Heart left ventricle (tissue), 16 donors: ENCODE measurements around the gene FBXO17. TPM values are rescaled to one million over a fixed set of nuclear protein-coding genes. Genes with fewer than 3 reads are reported as not detected.
A peak's percentile ranks its signal among the peaks of the same experiment; 100 is the strongest.

ENCODE experiments used
- ATAC-seq, 4 donors: fragments of 200-7000 bp; cut with Tn5 transposase; one replicate each; pipeline ENCODE4 v1.9.1; 2020 to 2022; ENCODE audit warnings: moderate library complexity in 4 of 4, mild to moderate bottlenecking in 3 of 4, moderate number of reproducible peaks in 1 of 4
- DNase-seq, 5 donors: peaks; one replicate each; pipeline ENCODE4 v3.0.0-alpha.2; 2020
- H3K27ac ChIP-seq, 12 donors: fragments of 200-600 bp; sonication (generic) in 4 of 12; one replicate each; pipeline versions ENCODE4 v1.5.0 to v1.8.0; 2016 to 2022; ENCODE audit warnings: mild to moderate bottlenecking in 2 of 12
- H3K27me3 ChIP-seq, 9 donors: fragments of 200-600 bp; sonication (generic) in 2 of 9; one replicate each; pipeline versions ENCODE4 v1.5.1 to v1.8.0; 2016 to 2022; ENCODE audit warnings: mild to moderate bottlenecking in 3 of 9
- H3K36me3 ChIP-seq, 9 donors: fragments of 200-600 bp; sonication (generic) in 2 of 9; one replicate each; pipeline versions ENCODE4 v1.5.0 to v1.8.0; 2018 to 2022; ENCODE audit warnings: mild to moderate bottlenecking in 2 of 9
- H3K4me1 ChIP-seq, 12 donors: fragments of 200-600 bp; sonication (generic) in 4 of 12; one replicate each; pipeline versions ENCODE4 v1.5.0 to v1.8.0; 2016 to 2022; ENCODE audit warnings: mild to moderate bottlenecking in 3 of 12
- H3K4me3 ChIP-seq, 12 donors: fragments of 200-600 bp; sonication (generic) in 4 of 12; one replicate each; pipeline versions ENCODE4 v1.5.0 to v1.8.0; 2017 to 2022; ENCODE audit warnings: mild to moderate bottlenecking in 9 of 12, moderate library complexity in 4 of 12
- H3K9me3 ChIP-seq, 12 donors: fragments of 200-600 bp; sonication (generic) in 4 of 12; one replicate each; pipeline versions ENCODE4 v1.5.0 to v1.8.0; 2016 to 2022; ENCODE audit warnings: mild to moderate bottlenecking in 1 of 12
- CTCF ChIP-seq, 12 donors: fragments of 200-600 bp; sonication (generic) in 4 of 12; IDR thresholded peaks; one replicate each; pipeline versions ENCODE4 v1.5.0 to v1.8.0; 2018 to 2022; ENCODE audit warnings: antibody characterized with exemption in 12 of 12, mild to moderate bottlenecking in 5 of 12
- POLR2A ChIP-seq, 2 donors: fragments of 450-650 bp; IDR thresholded peaks; one replicate each; pipeline ENCODE4 v1.6.1; 2017; ENCODE audit warnings: antibody characterized with exemption in 2 of 2, mild to moderate bottlenecking in 2 of 2, moderate library complexity in 2 of 2
- WGBS, 4 donors: extraction: QIAGEN DNeasy Blood & Tissue Kit in 2 of 4; methylation state at CpG; one replicate each; pipeline versions ENCODE4 v1.1.5 to v1.1.7; 2013 to 2018; 5-methylcytosine and 5-hydroxymethylcytosine counted together
- intact Hi-C, 10 donors: fragments of 100-400 bp; cut with DNase I; formaldehyde crosslinking; loops; one replicate each; pipeline versions ENCODE4 v1.11.1 to v1.14.2; 2022
- polyA plus RNA-seq, 2 donors: library from polyadenylated mRNA; stranded (reverse); fragments of 200-250 nt; gene quantifications; one replicate each; pipeline ENCODE4 v1.2.3, GENCODE V29; 2013
- total RNA-seq, 9 donors: library from RNA; depleted of rRNA in 2 of 9; stranded (reverse); fragments of >200 nt in 2 of 9; fragmentation: NEBNext Ultra II Directional in 3 of 9; extraction: Animal tissue kit (Norgen Biotek cat#: 25700) in 3 of 9; gene quantifications; one replicate each; pipeline versions ENCODE4 v1.1.0 to v1.2.4, GENCODE V29; 2016 to 2023
- donor health status: ischemic (EF 13 %, LVEDD 7.1; RV severe dilation, severe dysfunction).
- donor health status: healthy with polysubstance abuse.
- donor health status: DM: no; HTN: yes; CAD: no.
- donor health status: DM: no; HTN: no; CAD: no.
- donor health status: ischemic (EF 25% LVEDD 6.9; RV normal size, moderate dysfunction).
- donor health status: ischemic (EF 25% LVEDD 5.7; RV mildly dilated, moderate dysfunction).
- donor health status: healthy.
- donor health status: DM: yes; HTN: yes; CAD: no.
- donor health status: ischemic (EF 35%, LVEDD 5.7; RV mildly dilated, moderate dysfunction).
- donor health status: nonischemic (EF 11% LVEDD 7.7; RV severe dilation, severe dysfunction).
- donor health status: DM: yes; HTN: yes; CAD: no.
- donor health status: PGD.
- donor health status: ischemic (EF 29% LVEDD 5.4; RV normal size, mild dysfunction).
- donor health status: nonischemic (EF 23%, LVEDD 6.1; RV moderate dilation, normal function).

FBXO17 gene
- total and polyA plus RNA-seq, 11 donors: 1.2 to 4.9 (median 2.4) TPM

GRCh38 chr19:38952395-38953165 lies 23.0 kb downstream of the FBXO17 start:
- TF ChIP-seq POLR2A (IDR thresholded peaks at IDR 0.05) (no peak), CTCF (IDR thresholded peaks at IDR 0.05) (peak in 10 of 12 donors; percentile 17 to 47 (median 33))
- Histone ChIP-seq H3K4me3 (no peak overlapping the region), H3K4me1 (peaks cover 3 to 12% (median 8%) of the 10 kb centered on the region in 12 donors), H3K36me3 (no peaks in the 10 kb centered on the region), H3K27ac (no peak overlapping the region), H3K9me3 (no peaks in the 10 kb centered on the region), H3K27me3 (peaks cover 0 to 11% (median 0%) of the 10 kb centered on the region in 9 donors)
- DNase-seq (no peak), ATAC-seq (no peak)
- intact Hi-C loops: loop anchor here in 3 of 10 donors (5.0 to 10.0 kb wide), 3 partner anchors 372 to 538 kb away; partner anchors contain the start of gene LRFN1 (in 1 of the 3)
- WGBS, 4 donors: 67 to 72% (median 69%) methylated on average over 13 of the region's 13 CpGs

- Histone ChIP-seq H3K4me3 (no peak overlapping the region), H3K9me3 (no peaks in the 10 kb centered on the region), H3K27ac (no peak overlapping the region), H3K36me3 (peaks cover 0 to 6% (median 0%) of the 10 kb centered on the region in 9 donors), H3K4me1 (peaks cover 3 to 12% (median 8%) of the 10 kb centered on the region in 12 donors), H3K27me3 (peaks cover 0 to 11% (median 0%) of the 10 kb centered on the region in 9 donors)
- ATAC-seq: no peak
- WGBS, 4 donors: 63 to 96% (median 83%) methylated on average over 3 of the region's 3 CpGs
- intact Hi-C loops: loop anchor here in 3 of 10 donors (5.0 to 10.0 kb wide), 3 partner anchors 374 to 536 kb away; partner anchors contain the start of gene LRFN1 (in 1 of the 3)
- no peak for DNase-seq
- no peak for TF ChIP-seq POLR2A (IDR thresholded peaks at IDR 0.05)
- TF ChIP-seq CTCF (IDR thresholded peaks at IDR 0.05): no peak
Observed at GRCh38 chr19:38951187-38951586, 24.4 kb downstream of the FBXO17 start.

GRCh38 chr19:38949580-38950367 lies 25.8 kb downstream of the FBXO17 start:
- H3K27ac ChIP-seq: no peak overlapping the region
- H3K27me3 ChIP-seq: peaks cover 0 to 11% (median 0%) of the 10 kb centered on the region in 9 donors
- ATAC-seq (peak; percentile 90 to 98 (median 96)), DNase-seq (peak; percentile 85 to 93 (median 90))
- no peak for TF ChIP-seq CTCF (IDR thresholded peaks at IDR 0.05)
- TF ChIP-seq POLR2A (IDR thresholded peaks at IDR 0.05): no peak
- WGBS, 4 donors: 5 to 10% (median 8%) methylated on average over 27 to 72 of the region's 72 CpGs
- peaks cover 3 to 12% (median 8%) of the 10 kb centered on the region in 12 donors for H3K4me1 ChIP-seq
- H3K36me3 ChIP-seq: peaks cover 0 to 6% (median 0%) of the 10 kb centered on the region in 9 donors
- intact Hi-C loops: loop anchor here in 4 of 10 donors (5.0 to 10.0 kb wide), 4 partner anchors 345 to 535 kb away; partner anchors contain the start of gene LRFN1 (in 1 of the 4)
- no peaks in the 10 kb centered on the region for H3K9me3 ChIP-seq
- peak overlapping the region in 11 of 12 donors; percentile 9 to 50 (median 44) for H3K4me3 ChIP-seq
